Body of pancreas (tissue), 4 donors: ENCODE data around the gene ARHGAP42. TPM values are rescaled to one million over a fixed set of nuclear protein-coding genes. Genes with fewer than 3 reads are reported as not detected.

Experiments used
- ATAC-seq: fragments of 150-250 bp; one replicate; pipeline ENCODE4 v1.9.1; 2016
- DNase-seq, 4 donors: peaks; one replicate each; pipeline ENCODE4 v3.0.0-alpha.2; 2019
- H3K27ac ChIP-seq, 4 donors: fragments of 200-600 bp; sonication (generic); 1 replicate in 3 of 4; 2 replicates in 1 of 4; pipeline versions ENCODE4 v1.5.1 to v1.6.1; 2016 to 2019; ENCODE audit warnings: mild to moderate bottlenecking in 1 of 4, mixed read lengths in 1 of 4, moderate library complexity in 1 of 4
- H3K27me3 ChIP-seq, 2 donors: fragments of 200-600 bp; sonication (generic); one replicate each; pipeline ENCODE4 v1.6.0; 2016; ENCODE audit warnings: mild to moderate bottlenecking in 1 of 2
- H3K36me3 ChIP-seq, 2 donors: fragments of 200-600 bp; sonication (generic); replicated peaks in 1 of 2; 2 replicates each; pipeline ENCODE4 v1.5.1; 2016; ENCODE audit warnings: low read depth in 2 of 2; ENCODE audit not compliant: insufficient read depth in 1 of 2
- H3K4me1 ChIP-seq: fragments of 200-600 bp; sonication (generic); one replicate; pipeline ENCODE4 v1.6.0; 2016
- H3K4me3 ChIP-seq, 2 donors: fragments of 200-600 bp; sonication (generic); 1 replicate in 1 of 2; 2 replicates in 1 of 2; pipeline ENCODE4 v1.5.1; 2016 to 2019
- H3K9me3 ChIP-seq, 3 donors: fragments of 200-600 bp; sonication (generic); 1 replicate in 2 of 3; 2 replicates in 1 of 3; pipeline ENCODE4 v1.5.1; 2016
- CTCF ChIP-seq, 7 experiments: fragments of 450-650 bp in 4 of 7; fragments of 200-600 bp in 3 of 7; sonication (generic) in 3 of 7; IDR thresholded peaks; one replicate each; pipeline ENCODE4 v1.5.1; 2016 to 2019; ENCODE audit warnings: antibody characterized with exemption in 7 of 7
- POLR2A ChIP-seq, 3 donors: fragments of 450-650 bp; IDR thresholded peaks; one replicate each; pipeline ENCODE4 v1.6.1; 2016; ENCODE audit warnings: antibody characterized with exemption in 3 of 3, mild to moderate bottlenecking in 2 of 3
- WGBS, 2 donors: methylation state at CpG; one replicate each; pipeline ENCODE4 v1.1.5; 2017; 5-methylcytosine and 5-hydroxymethylcytosine counted together
- intact Hi-C: fragments of 100-400 bp; cut with DNase I; formaldehyde crosslinking; loops from one replicate; pipeline ENCODE4 v1.15.1; 2023
- total RNA-seq, 2 donors: library from RNA; depleted of rRNA; stranded (reverse); fragments of >200 nt; gene quantifications; one replicate each; pipeline ENCODE4 v1.1.0, GENCODE V29; 2016

Gene ARHGAP42
- total RNA-seq, 2 donors from 2014 or later = 3.6 to 4.7 TPM

- H3K9me3 ChIP-seq = no peaks in the 10 kb centered on the region
- no peak for ATAC-seq
- TF ChIP-seq POLR2A (IDR thresholded peaks at IDR 0.05) (no peak), CTCF (IDR thresholded peaks at IDR 0.05) (no peak)
- intact Hi-C loops = no loop called here
- no peak overlapping the region for H3K4me3 ChIP-seq
- no peaks in the 10 kb centered on the region for H3K4me1 ChIP-seq
- no peaks in the 10 kb centered on the region for H3K27me3 ChIP-seq
- no peak for DNase-seq
- no peaks in the 10 kb centered on the region for H3K36me3 ChIP-seq
- no peak overlapping the region for H3K27ac ChIP-seq
Observed at GRCh38 chr11:100956351-100956750, 269.3 kb downstream of the ARHGAP42 start.

- no peak for DNase-seq
Observed at GRCh38 chr11:100957499-100957898, 270.4 kb downstream of the ARHGAP42 start.

GRCh38 chr11:100961633-100962032, 274.5 kb downstream of the ARHGAP42 start:
- Histone ChIP-seq H3K9me3 (no peaks in the 10 kb centered on the region), H3K4me3 (no peak overlapping the region), H3K27me3 (no peaks in the 10 kb centered on the region), H3K27ac (no peak overlapping the region), H3K36me3 (no peaks in the 10 kb centered on the region), H3K4me1 (no peaks in the 10 kb centered on the region)
- no peak for DNase-seq
- WGBS, 2 donors = 61 to 63% methylated on average over 2 of the region's 2 CpGs
- intact Hi-C loops = no loop called here
- TF ChIP-seq POLR2A (IDR thresholded peaks at IDR 0.05) = no peak
- no peak for TF ChIP-seq CTCF (IDR thresholded peaks at IDR 0.05)
- ATAC-seq = no peak

More at GRCh38 chr11:100957499-100957898, 270.4 kb downstream of the ARHGAP42 start:
- TF ChIP-seq POLR2A (IDR thresholded peaks at IDR 0.05) = no peak
- TF ChIP-seq CTCF (IDR thresholded peaks at IDR 0.05) = no peak
- Histone ChIP-seq H3K27me3 (no peaks in the 10 kb centered on the region), H3K27ac (no peak overlapping the region), H3K4me1 (no peaks in the 10 kb centered on the region), H3K9me3 (no peaks in the 10 kb centered on the region), H3K36me3 (no peaks in the 10 kb centered on the region), H3K4me3 (no peak overlapping the region)
- intact Hi-C loops = no loop called here
- ATAC-seq = no peak
- 74 to 76% methylated on average over 4 of the region's 4 CpGs for WGBS, 2 donors

- intact Hi-C loops = no loop called here
- WGBS, 2 donors = 2 to 7% methylated on average over 1 of the region's 1 CpG
Observed at GRCh38 chr11:100963375-100963774, 276.3 kb downstream of the ARHGAP42 start.

More at GRCh38 chr11:100963375-100963774, 276.3 kb downstream of the ARHGAP42 start:
- Histone ChIP-seq H3K27me3 (no peaks in the 10 kb centered on the region), H3K4me1 (no peaks in the 10 kb centered on the region), H3K27ac (no peak overlapping the region), H3K4me3 (no peak overlapping the region), H3K36me3 (no peaks in the 10 kb centered on the region), H3K9me3 (no peaks in the 10 kb centered on the region)
- DNase-seq (no peak), ATAC-seq (no peak)
- no peak for TF ChIP-seq CTCF (IDR thresholded peaks at IDR 0.05)
- TF ChIP-seq POLR2A (IDR thresholded peaks at IDR 0.05) = no peak
